K562 (cell line): ENCODE results near the gene DPH5. TPM values are rescaled to one million over a fixed set of nuclear protein-coding genes. Genes with fewer than 3 reads are reported as not detected.

Experiments
- ATAC-seq: fragments of 200-7000 bp; cut with Tn5 transposase; 3 replicates; pipeline ENCODE4 v1.9.1; 2020; ENCODE audit warnings: moderate library complexity
- BruUV-seq: library from RNA; stranded (reverse); fragments of 400-500 nt; replicated peaks from 2 replicates; lab custom pipeline; 2021; lab: Mats Ljungman, UMichigan
- CTCF ChIA-PET: fragments of 300-600 bp; formaldehyde crosslinking; extraction: SDS; loops from one replicate; lab custom pipeline; 2021; ENCODE audit warnings: low intra/inter-chr PET ratio; lab: Yijun Ruan, JAX
- POLR2A ChIA-PET: fragments of 300-600, 350-650 bp; sonication (Branson Sonifier 250); formaldehyde crosslinking; extraction: SDS; loops from one replicate; lab custom pipeline; 2021; ENCODE audit warnings: antibody characterized with exemption, inconsistent platforms; lab: Yijun Ruan, JAX
- DNase-seq, 4 experiments: peaks; one replicate each; pipeline versions ENCODE4 v3.0.0 to v3.0.0-alpha.2; 2011 to 2018; ENCODE audit warnings: low spot score in 3 of 4, mixed read lengths in 3 of 4; ENCODE audit errors: extremely low read depth in 1 of 4
- FAIRE-seq: peaks from 2 replicates; lab custom pipeline; 2011; peaks lifted over from hg19 to GRCh38; lab: Jason Lieb, UNC
- H2AFZ ChIP-seq: 2 replicates; pipeline ENCODE4 v1.6.0; 2011; ENCODE audit warnings: low read depth, low read length, control low read depth, inconsistent platforms
- H3K27ac ChIP-seq: fragments of 200-600 bp; 3 replicates; pipeline ENCODE4 v1.8.0; 2011; ENCODE audit warnings: low read depth, mild to moderate bottlenecking, control low read depth, inconsistent platforms, low read length, moderate library complexity, mixed read lengths; ENCODE audit errors: extremely low read depth
- H3K27me3 ChIP-seq, 2 experiments: fragments of 300-600 bp in 1 of 2; 2 replicates in 1 of 2; 3 replicates in 1 of 2; pipeline versions ENCODE4 v1.6.0 to v1.8.0; 2011; ENCODE audit warnings: inconsistent platforms in 2 of 2, low read length in 2 of 2, mild to moderate bottlenecking in 1 of 2, mixed read lengths in 1 of 2, moderate library complexity in 1 of 2; ENCODE audit not compliant: control insufficient read depth in 2 of 2, insufficient read depth in 2 of 2
- H3K36me3 ChIP-seq: fragments of 300-600 bp; 3 replicates; pipeline ENCODE4 v1.8.0; 2011; ENCODE audit warnings: mild to moderate bottlenecking, low read length, inconsistent platforms; ENCODE audit not compliant: control insufficient read depth, insufficient read depth
- H3K4me1 ChIP-seq, 2 experiments: fragments of 200-600 bp in 1 of 2; replicated peaks in 1 of 2; 2 replicates in 1 of 2; 3 replicates in 1 of 2; pipeline versions ENCODE4 v1.5.1 to v1.8.0; 2011; ENCODE audit warnings: inconsistent platforms in 2 of 2, low read length in 2 of 2, mild to moderate bottlenecking in 1 of 2, mixed read lengths in 1 of 2, moderate library complexity in 1 of 2; ENCODE audit not compliant: control insufficient read depth in 2 of 2, insufficient read depth in 2 of 2
- H3K4me2 ChIP-seq: 2 replicates; pipeline ENCODE4 v1.6.1; 2011; ENCODE audit warnings: low read length, control low read depth, inconsistent platforms, mixed read lengths; ENCODE audit not compliant: insufficient read depth
- H3K4me3 ChIP-seq: fragments of 200-600 bp; sonication (generic), shearing (Covaris generic); 2 replicates; pipeline ENCODE4 v1.5.1; 2016; ENCODE audit warnings: control low read depth, inconsistent platforms
- H3K79me2 ChIP-seq: fragments of 200-600 bp; 3 replicates; pipeline ENCODE4 v1.8.0; 2011; ENCODE audit warnings: low read length, inconsistent platforms; ENCODE audit not compliant: control insufficient read depth, insufficient read depth
- H3K9ac ChIP-seq, 2 experiments: 2 replicates each; pipeline versions ENCODE4 v1.6.0 to v1.6.1; 2011; ENCODE audit warnings: low read depth in 2 of 2, low read length in 2 of 2, control low read depth in 1 of 2, inconsistent platforms in 1 of 2, mild to moderate bottlenecking in 1 of 2, mixed read lengths in 1 of 2; ENCODE audit not compliant: insufficient read depth in 1 of 2
- H3K9me1 ChIP-seq: one replicate; pipeline ENCODE4 v1.6.0; 2011; ENCODE audit warnings: inconsistent platforms, mild to moderate bottlenecking, low read length, moderate library complexity; ENCODE audit not compliant: control insufficient read depth, insufficient read depth
- H3K9me3 ChIP-seq: replicated peaks from 2 replicates; pipeline ENCODE4 v1.5.1; 2011; ENCODE audit warnings: low read depth, low read length, inconsistent platforms; ENCODE audit not compliant: control insufficient read depth, insufficient read depth
- H4K20me1 ChIP-seq: replicated peaks from 2 replicates; pipeline ENCODE4 v1.6.1; 2011; ENCODE audit warnings: low read length, inconsistent platforms, mixed read lengths; ENCODE audit not compliant: control insufficient read depth, insufficient read depth
- FOS ChIP-seq: IDR thresholded peaks from 3 replicates; pipeline ENCODE4 v1.6.1; 2011; ENCODE audit not compliant: insufficient read length; ENCODE audit errors: extremely low read depth
- MAFK ChIP-seq: IDR thresholded peaks from 2 replicates; pipeline ENCODE4 v1.6.1; 2011; ENCODE audit warnings: low read length, improper control_type of control experiment
- NUFIP1 ChIP-seq: fragments of 450-650 bp; IDR thresholded peaks from 2 replicates; pipeline ENCODE4 v1.6.1; 2018; ENCODE audit not compliant: partially characterized antibody
- SP1 ChIP-seq: sonication (generic); formaldehyde crosslinking; IDR thresholded peaks from 2 replicates; pipeline ENCODE4 v1.8.1; 2022; ENCODE audit warnings: mild to moderate bottlenecking, missing genetic modification reagents
- SPI1 ChIP-seq: IDR thresholded peaks from 2 replicates; pipeline ENCODE4 v1.6.1; 2011; ENCODE audit warnings: low read depth, low read length, control low read depth, borderline replicate concordance
- ZNF445 ChIP-seq: fragments of 250-450 bp; sonication (Bioruptor Pico); IDR thresholded peaks from 2 replicates; pipeline ENCODE4 v1.4.0; 2020; ENCODE audit warnings: low read depth, mild to moderate bottlenecking, moderate library complexity
- ZNF764 ChIP-seq: fragments of 250-450 bp; sonication (Bioruptor Pico); IDR thresholded peaks from 2 replicates; pipeline ENCODE4 v1.4.0; 2020; ENCODE audit warnings: low read depth, mild to moderate bottlenecking, moderate library complexity
- WGBS: fragments of 100-300 bp; shearing (Covaris generic); methylation state at CpG from one replicate; pipeline ENCODE4 v1.1.6; 2016; ENCODE audit warnings: low coverage, mixed read lengths; ENCODE audit not compliant: insufficient coverage; ENCODE audit errors: missing lambda C conversion rate; 5-methylcytosine and 5-hydroxymethylcytosine counted together
- in situ Hi-C: fragments of 300-500 bp; cut with MboI; formaldehyde crosslinking; loops from 4 replicates; pipeline ENCODE4 v1.15.0; 2018; ENCODE audit warnings: inconsistent platforms, mixed read lengths
- intact Hi-C: fragments of 100-400 bp; cut with micrococcal nuclease; formaldehyde crosslinking; loops from 2 replicates; pipeline ENCODE4 v1.14.2; 2022
- polyA plus RNA-seq, 8 experiments: library from polyadenylated mRNA; depleted of rRNA in 4 of 8; stranded (reverse) in 5 of 8; unstranded in 3 of 8; fragments of >200 nt; fragmentation: Nextera tagmentation in 2 of 8; fragmentation: Illumina TruSeq in 1 of 8; extraction: Ambion mirVana in 2 of 8; extraction: Trizol in 1 of 8; gene quantifications; 2 replicates each; pipeline versions ENCODE4 v1.2.1 to v1.2.3, GENCODE V29; 2011 to 2014; ENCODE audit warnings: inconsistent platforms in 1 of 8, missing spikeins in 1 of 8
- total RNA-seq, 7 experiments: library from RNA; depleted of rRNA in 6 of 7; stranded (reverse); fragments of >200 nt in 6 of 7; fragmentation: Illumina TruSeq in 2 of 7; extraction: Trizol in 2 of 7; gene quantifications; 2 replicates each; pipeline versions ENCODE4 v1.2.1 to v1.2.3, GENCODE V29; 2011 to 2021; ENCODE audit warnings: low replicate concordance in 1 of 7
- TF ChIP-seq, protein P1 (sequence below), 2 experiments: fragments of 450-650 bp in 1 of 2; sonication (generic) in 1 of 2; formaldehyde crosslinking in 1 of 2; IDR thresholded peaks in 1 of 2; conservative IDR thresholded peaks in 1 of 2; 2 replicates each; pipeline versions ENCODE4 v1.6.1 to v1.8.1; 2016 to 2023; ENCODE audit warnings: mild to moderate bottlenecking in 2 of 2, moderate library complexity in 2 of 2, inconsistent platforms in 1 of 2, missing genetic modification reagents in 1 of 2

DPH5 gene
- total and polyA plus RNA-seq, 9 of the 15 experiments (the other 6 are each of a cell fraction or from before 2014, with no cell fraction given): 37.6 to 159 (median 89.7) TPM

DNA sequence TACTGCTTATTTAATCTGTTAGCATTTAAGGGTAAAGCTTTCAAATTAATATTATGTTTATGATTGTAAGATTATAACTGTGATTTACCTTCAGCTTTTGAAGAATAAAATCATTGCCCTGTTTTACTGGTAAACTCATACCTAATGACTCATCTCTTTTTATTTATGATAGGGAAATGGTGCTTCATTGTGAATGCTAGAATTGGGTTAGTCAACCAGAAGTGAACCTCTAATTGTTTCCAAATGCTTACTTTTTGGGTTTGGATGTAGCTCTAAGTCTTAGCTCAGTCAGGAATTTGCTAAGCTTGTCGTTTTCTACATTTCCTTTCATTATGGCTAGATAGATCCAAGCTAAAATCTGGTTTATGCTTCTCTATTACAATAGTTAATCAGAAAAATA lies 70.3 kb downstream of the DPH5 start:
- FAIRE-seq (no peak), DNase-seq (no peak), ATAC-seq (no peak)
- Histone ChIP-seq H3K27ac (no peak overlapping the region), H3K4me2 (no peak overlapping the region), H3K36me3 (peaks cover 14% of the 10 kb centered on the region), H3K27me3 (no peaks in the 10 kb centered on the region), H3K4me1 (no peaks in the 10 kb centered on the region), H2AFZ (no peak overlapping the region), H4K20me1 (no peaks in the 10 kb centered on the region), H3K4me3 (no peak overlapping the region), H3K9me3 (no peaks in the 10 kb centered on the region), H3K79me2 (no peaks in the 10 kb centered on the region), H3K9me1 (no peaks in the 10 kb centered on the region), H3K9ac (no peak overlapping the region)
- POLR2A ChIA-PET: no interaction called here
- CTCF ChIA-PET: no interaction called here
- in situ Hi-C loops: no loop called here
- intact Hi-C loops: no loop called here
- TF ChIP-seq ZNF445 (CRISPR knock-in tag): no peak
- TF ChIP-seq MAFK: no peak
- no peak for TF ChIP-seq SP1 (CRISPR knock-in tag)
- no peak for TF ChIP-seq NUFIP1
- TF ChIP-seq, protein P1, sequence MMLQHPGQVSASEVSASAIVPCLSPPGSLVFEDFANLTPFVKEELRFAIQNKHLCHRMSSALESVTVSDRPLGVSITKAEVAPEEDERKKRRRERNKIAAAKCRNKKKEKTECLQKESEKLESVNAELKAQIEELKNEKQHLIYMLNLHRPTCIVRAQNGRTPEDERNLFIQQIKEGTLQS (IDR thresholded peaks at IDR 0.05): 0 out of 2 replicates have a peak, but pooled peaks have one; percentile 10
- TF ChIP-seq, protein P1 (CRISPR knock-in tag; conservative IDR thresholded peaks at IDR 0.05): no peak
- no peak for TF ChIP-seq ZNF764 (CRISPR knock-in tag)
- TF ChIP-seq FOS: no peak
- TF ChIP-seq SPI1: no peak
- BruUV-seq: no TSS peak
- 38% methylated on average over 1 of the region's 1 CpG for WGBS
